Gastroesophageal sphincter (tissue), 4 donors: ENCODE data around the gene KIAA1755. TPM values are rescaled to one million over a fixed set of nuclear protein-coding genes. Genes with fewer than 3 reads are reported as not detected.

Experiments used
- ATAC-seq: fragments of 150-250 bp; one replicate; pipeline ENCODE4 v1.9.1; 2016; ENCODE audit warnings: mild to moderate bottlenecking, moderate library complexity
- H3K27ac ChIP-seq, 4 donors: fragments of 200-600 bp; sonication (generic) in 3 of 4; 1 replicate in 3 of 4; 2 replicates in 1 of 4; pipeline ENCODE4 v1.5.1; 2016 to 2019
- H3K27me3 ChIP-seq: fragments of 200-600 bp; sonication (generic); one replicate; pipeline ENCODE4 v1.5.1; 2019
- H3K36me3 ChIP-seq, 2 donors: fragments of 200-600 bp; sonication (generic); one replicate each; pipeline ENCODE4 v1.5.1; 2019; ENCODE audit warnings: control low read depth in 1 of 2
- H3K4me1 ChIP-seq, 3 donors: fragments of 200-600 bp; sonication (generic); 1 replicate in 2 of 3; 2 replicates in 1 of 3; pipeline ENCODE4 v1.5.1; 2016 to 2019; ENCODE audit warnings: control low read depth in 2 of 3
- H3K4me3 ChIP-seq, 2 donors: fragments of 200-600 bp; sonication (generic); one replicate each; pipeline ENCODE4 v1.5.1; 2019; ENCODE audit warnings: mild to moderate bottlenecking in 1 of 2, moderate library complexity in 1 of 2
- H3K9me3 ChIP-seq, 3 donors: fragments of 200-600 bp; sonication (generic); one replicate each; pipeline ENCODE4 v1.5.1; 2017 to 2019; ENCODE audit warnings: control low read depth in 2 of 3
- CTCF ChIP-seq, 4 experiments: fragments of 200-600 bp in 2 of 4; fragments of 450-650 bp in 2 of 4; sonication (generic) in 1 of 4; IDR thresholded peaks; one replicate each; pipeline ENCODE4 v1.5.1; 2017 to 2019; ENCODE audit warnings: antibody characterized with exemption in 4 of 4, mild to moderate bottlenecking in 2 of 4, moderate library complexity in 2 of 4
- EP300 ChIP-seq: sonication (generic); formaldehyde crosslinking; IDR thresholded peaks from one replicate; pipeline ENCODE4 v1.6.1; 2017; ENCODE audit warnings: antibody characterized with exemption, mild to moderate bottlenecking
- POLR2A ChIP-seq, 2 donors: fragments of 450-650 bp; IDR thresholded peaks; one replicate each; pipeline ENCODE4 v1.6.1; 2017; ENCODE audit warnings: antibody characterized with exemption in 2 of 2, mild to moderate bottlenecking in 2 of 2, moderate library complexity in 1 of 2
- POLR2AphosphoS5 ChIP-seq: sonication (generic); formaldehyde crosslinking; IDR thresholded peaks from one replicate; pipeline ENCODE4 v1.6.1; 2017; ENCODE audit warnings: antibody characterized with exemption
- WGBS, 2 donors: methylation state at CpG; one replicate each; pipeline ENCODE4 v1.1.5; 2018; ENCODE audit warnings: low coverage in 1 of 2; 5-methylcytosine and 5-hydroxymethylcytosine counted together
- total RNA-seq, 4 donors: library from RNA; depleted of rRNA; stranded (reverse); fragments of >200 nt; gene quantifications; one replicate each; pipeline ENCODE4 v1.1.0, GENCODE V29; 2016

The KIAA1755 gene
- total RNA-seq, 4 donors from 2014 or later, result 5.1 to 19.9 (median 11.5) TPM

- H3K4me1 ChIP-seq, result peaks cover 0 to 16% (median 0%) of the 10 kb centered on the region in 3 donors
- ATAC-seq, result no peak
- 20 to 25% methylated on average over 2 of the region's 2 CpGs for WGBS, 2 donors
- H3K4me3 ChIP-seq, result no peak overlapping the region
- H3K36me3 ChIP-seq, result peaks cover 0 to 43% of the 10 kb centered on the region in 2 donors
- no peak overlapping the region for H3K27ac ChIP-seq
- peak; percentile 14 for TF ChIP-seq POLR2AphosphoS5
- TF ChIP-seq EP300, result no peak
- no peaks in the 10 kb centered on the region for H3K9me3 ChIP-seq
- H3K27me3 ChIP-seq, result peaks cover 11% of the 10 kb centered on the region
These were observed 34.7 kb downstream of the KIAA1755 start for GRCh38 chr20:38225900-38226263.

- Histone ChIP-seq H3K36me3 (peaks cover 0 to 43% of the 10 kb centered on the region in 2 donors), H3K27me3 (peaks cover 7% of the 10 kb centered on the region), H3K4me3 (no peak overlapping the region), H3K27ac (no peak overlapping the region), H3K9me3 (no peaks in the 10 kb centered on the region), H3K4me1 (peaks cover 0 to 17% (median 0%) of the 10 kb centered on the region in 3 donors)
- ATAC-seq, result no peak
- no peak for TF ChIP-seq POLR2AphosphoS5
- no peak for TF ChIP-seq POLR2A (IDR thresholded peaks at IDR 0.05)
- TF ChIP-seq CTCF (IDR thresholded peaks at IDR 0.05), result no peak
- TF ChIP-seq EP300, result no peak
- 67 to 81% methylated on average over 6 of the region's 8 CpGs for WGBS, 2 donors
These were observed 35.2 kb downstream of the KIAA1755 start for GRCh38 chr20:38225240-38225899.

- H3K36me3 ChIP-seq, result peaks cover 0 to 41% of the 10 kb centered on the region in 2 donors
- WGBS, 2 donors, result 79 to 93% methylated on average over 3 to 6 of the region's 10 CpGs
These were observed 36.0 kb downstream of the KIAA1755 start for GRCh38 chr20:38224531-38224930.

GRCh38 chr20:38223743-38224100 is 36.8 kb downstream of the KIAA1755 start:
- peaks cover 0 to 17% (median 0%) of the 10 kb centered on the region in 3 donors for H3K4me1 ChIP-seq
- H3K36me3 ChIP-seq, result peaks cover 0 to 43% of the 10 kb centered on the region in 2 donors
- no peak overlapping the region for H3K4me3 ChIP-seq
- no peaks in the 10 kb centered on the region for H3K27me3 ChIP-seq
- H3K9me3 ChIP-seq, result no peaks in the 10 kb centered on the region
- ATAC-seq, result no peak
- TF ChIP-seq POLR2AphosphoS5 (no peak), POLR2A (IDR thresholded peaks at IDR 0.05) (no peak), CTCF (IDR thresholded peaks at IDR 0.05) (no peak), EP300 (no peak)
- 94% methylated on average over 2 of the region's 3 CpGs; no CpG with 5 or more reads in 1 of the 2 donors for WGBS, 2 donors
- no peak overlapping the region for H3K27ac ChIP-seq

More at GRCh38 chr20:38224531-38224930, 36.0 kb downstream of the KIAA1755 start:
- Histone ChIP-seq H3K4me1 (peaks cover 0 to 17% (median 0%) of the 10 kb centered on the region in 3 donors), H3K27me3 (peaks cover 3% of the 10 kb centered on the region), H3K9me3 (no peaks in the 10 kb centered on the region), H3K4me3 (no peak overlapping the region), H3K27ac (no peak overlapping the region)
- no peak for ATAC-seq
- TF ChIP-seq CTCF (IDR thresholded peaks at IDR 0.05), result no peak
- TF ChIP-seq EP300, result no peak
- TF ChIP-seq POLR2AphosphoS5, result no peak
- TF ChIP-seq POLR2A (IDR thresholded peaks at IDR 0.05), result no peak

- WGBS, 2 donors, result 31 to 57% methylated on average over 1 to 5 of the region's 7 CpGs
- Histone ChIP-seq H3K27ac (no peak overlapping the region), H3K27me3 (no peaks in the 10 kb centered on the region), H3K9me3 (no peaks in the 10 kb centered on the region), H3K36me3 (peaks cover 0 to 46% of the 10 kb centered on the region in 2 donors), H3K4me3 (no peak overlapping the region), H3K4me1 (peaks cover 0 to 17% (median 0%) of the 10 kb centered on the region in 3 donors)
- no peak for ATAC-seq
- TF ChIP-seq CTCF (IDR thresholded peaks at IDR 0.05) (no peak), POLR2AphosphoS5 (no peak), EP300 (no peak), POLR2A (IDR thresholded peaks at IDR 0.05) (no peak)
These were observed 37.4 kb downstream of the KIAA1755 start for GRCh38 chr20:38222923-38223742.
